COLO668 (cell line): ENCODE measurements around the gene LETM1.

Experiments
- DNase-seq: peaks from one replicate; lab custom pipeline; 2025; ENCODE audit not compliant: unreplicated experiment; lab: John Stamatoyannopoulos, UW

Gene LETM1

GRCh38 chr4:1797298-1797860 is 58.6 kb downstream of the LETM1 start:
- DNase-seq, result no peak

GRCh38 chr4:1796486-1797204 is 59.3 kb downstream of the LETM1 start:
- no peak for DNase-seq

- DNase-seq, result peak; percentile 32
Observed at GRCh38 chr4:1795299-1796195, 60.4 kb downstream of the LETM1 start.

- peak; percentile 32 for DNase-seq
Observed at GRCh38 chr4:1794809-1795298, 61.1 kb downstream of the LETM1 start.

GRCh38 chr4:1793940-1794808 is 61.8 kb downstream of the LETM1 start:
- DNase-seq, result peak; percentile 22

GRCh38 chr4:1793496-1793840 is 62.5 kb downstream of the LETM1 start:
- DNase-seq, result no peak

GRCh38 chr4:1792832-1793495 is 63.0 kb downstream of the LETM1 start, which contains the start of gene FGFR3:
Gene FGFR3 (plus strand): TSS chr4:1793293. CDS start chr4:1793935, 642 bp downstream.
- peak; percentile 36 for DNase-seq

- no peak for DNase-seq
Observed at GRCh38 chr4:1792158-1792831, 63.7 kb downstream of the LETM1 start.

GRCh38 chr4:1790005-1790404 is 66.0 kb downstream of the LETM1 start:
- no peak for DNase-seq

- DNase-seq, result no peak
Observed at GRCh38 chr4:1789552-1789951, 66.4 kb downstream of the LETM1 start.

- no peak for DNase-seq
Observed at GRCh38 chr4:1788254-1788973, 67.5 kb downstream of the LETM1 start.

GRCh38 chr4:1787411-1788077 is 68.4 kb downstream of the LETM1 start:
- no peak for DNase-seq

- DNase-seq, result peak; percentile 27
Observed at GRCh38 chr4:1786544-1787362, 69.2 kb downstream of the LETM1 start.

GRCh38 chr4:1785592-1785991 is 70.4 kb downstream of the LETM1 start:
- DNase-seq, result no peak

GRCh38 chr4:1784789-1785591 is 71.0 kb downstream of the LETM1 start:
- DNase-seq, result no peak

GRCh38 chr4:1784395-1784788 is 71.6 kb downstream of the LETM1 start:
- DNase-seq, result no peak

GRCh38 chr4:1783970-1784369 is 72.0 kb downstream of the LETM1 start:
- DNase-seq, result no peak
